Activated naive CD8-positive, alpha-beta T cell (primary cell): Measurements from ENCODE around the gene ARHGAP40.

Source experiments
- H3K27ac Mint-ChIP-seq: one replicate; pipeline ENCODE4 v1.8.0; 2021; ENCODE audit warnings: mixed read lengths
- H3K27me3 Mint-ChIP-seq: one replicate; pipeline ENCODE4 v1.8.0; 2021; ENCODE audit warnings: mixed read lengths
- H3K36me3 Mint-ChIP-seq: one replicate; pipeline ENCODE4 v1.8.0; 2021; ENCODE audit warnings: mixed read lengths
- H3K4me1 Mint-ChIP-seq: one replicate; pipeline ENCODE4 v1.8.0; 2021; ENCODE audit warnings: low read depth, mixed read lengths
- H3K4me3 Mint-ChIP-seq: one replicate; pipeline ENCODE4 v1.8.0; 2021; ENCODE audit warnings: mild to moderate bottlenecking, mixed read lengths
- H3K9me3 Mint-ChIP-seq: one replicate; pipeline ENCODE4 v1.8.0; 2021; ENCODE audit warnings: low read depth, mixed read lengths

Gene ARHGAP40

GRCh38 chr20:38645980-38646858 lies 44.6 kb downstream of the ARHGAP40 start:
- Mint-ChIP-seq H3K4me3 (peak overlapping the region; percentile 82), H3K27ac (no peak overlapping the region)

GRCh38 chr20:38649275-38649891 lies 47.8 kb downstream of the ARHGAP40 start:
- Mint-ChIP-seq H3K27ac (no peak overlapping the region), H3K9me3 (peaks cover 5% of the 10 kb centered on the region), H3K36me3 (no peaks in the 10 kb centered on the region), H3K4me3 (no peak overlapping the region), H3K27me3 (peaks cover 22% of the 10 kb centered on the region), H3K4me1 (peaks cover 5% of the 10 kb centered on the region)

More at GRCh38 chr20:38645980-38646858, 44.6 kb downstream of the ARHGAP40 start:
- H3K36me3 Mint-ChIP-seq, result no peaks in the 10 kb centered on the region
- no peaks in the 10 kb centered on the region for H3K9me3 Mint-ChIP-seq
- peaks cover 19% of the 10 kb centered on the region for H3K27me3 Mint-ChIP-seq
- peaks cover 5% of the 10 kb centered on the region for H3K4me1 Mint-ChIP-seq

- H3K4me3 Mint-ChIP-seq, result no peak overlapping the region
- peaks cover 16% of the 10 kb centered on the region for H3K27me3 Mint-ChIP-seq
- peaks cover 5% of the 10 kb centered on the region for H3K4me1 Mint-ChIP-seq
- H3K27ac Mint-ChIP-seq, result no peak overlapping the region
- H3K9me3 Mint-ChIP-seq, result peaks cover 5% of the 10 kb centered on the region
- no peaks in the 10 kb centered on the region for H3K36me3 Mint-ChIP-seq
These were observed 48.4 kb downstream of the ARHGAP40 start for GRCh38 chr20:38650010-38650409.

- Mint-ChIP-seq H3K9me3 (peaks cover 5% of the 10 kb centered on the region), H3K4me3 (no peak overlapping the region), H3K27ac (no peak overlapping the region), H3K36me3 (no peaks in the 10 kb centered on the region), H3K27me3 (peaks cover 13% of the 10 kb centered on the region), H3K4me1 (peaks cover 5% of the 10 kb centered on the region)
These were observed 49.5 kb downstream of the ARHGAP40 start for GRCh38 chr20:38651154-38651553.

- Mint-ChIP-seq H3K36me3 (no peaks in the 10 kb centered on the region), H3K4me3 (no peak overlapping the region), H3K27ac (no peak overlapping the region), H3K4me1 (peaks cover 2% of the 10 kb centered on the region), H3K9me3 (peaks cover 5% of the 10 kb centered on the region), H3K27me3 (peaks cover 13% of the 10 kb centered on the region)
These were observed 50.0 kb downstream of the ARHGAP40 start for GRCh38 chr20:38651562-38651961.

GRCh38 chr20:38652995-38653394 lies 51.4 kb downstream of the ARHGAP40 start:
- Mint-ChIP-seq H3K4me1 (no peaks in the 10 kb centered on the region), H3K9me3 (peaks cover 5% of the 10 kb centered on the region), H3K4me3 (no peak overlapping the region), H3K36me3 (no peaks in the 10 kb centered on the region), H3K27me3 (peaks cover 13% of the 10 kb centered on the region), H3K27ac (no peak overlapping the region)

GRCh38 chr20:38657390-38657789 lies 55.8 kb downstream of the ARHGAP40 start:
- Mint-ChIP-seq H3K27ac (no peak overlapping the region), H3K27me3 (peaks cover 19% of the 10 kb centered on the region), H3K36me3 (no peaks in the 10 kb centered on the region), H3K4me3 (no peak overlapping the region), H3K9me3 (peaks cover 5% of the 10 kb centered on the region), H3K4me1 (no peaks in the 10 kb centered on the region)

GRCh38 chr20:38658879-38659596 lies 57.4 kb downstream of the ARHGAP40 start:
- H3K9me3 Mint-ChIP-seq, result no peaks in the 10 kb centered on the region

GRCh38 chr20:38659597-38659880 lies 57.9 kb downstream of the ARHGAP40 start:
- H3K27me3 Mint-ChIP-seq, result peaks cover 19% of the 10 kb centered on the region
- H3K36me3 Mint-ChIP-seq, result no peaks in the 10 kb centered on the region
- H3K4me3 Mint-ChIP-seq, result no peak overlapping the region
- H3K4me1 Mint-ChIP-seq, result no peaks in the 10 kb centered on the region
- no peaks in the 10 kb centered on the region for H3K9me3 Mint-ChIP-seq
- no peak overlapping the region for H3K27ac Mint-ChIP-seq

More at GRCh38 chr20:38658879-38659596, 57.4 kb downstream of the ARHGAP40 start:
- H3K27me3 Mint-ChIP-seq, result peaks cover 17% of the 10 kb centered on the region
- H3K4me3 Mint-ChIP-seq, result no peak overlapping the region
- no peaks in the 10 kb centered on the region for H3K4me1 Mint-ChIP-seq
- H3K36me3 Mint-ChIP-seq, result no peaks in the 10 kb centered on the region
- no peak overlapping the region for H3K27ac Mint-ChIP-seq

GRCh38 chr20:38660429-38660828 lies 58.8 kb downstream of the ARHGAP40 start:
- Mint-ChIP-seq H3K9me3 (no peaks in the 10 kb centered on the region), H3K27ac (no peak overlapping the region), H3K27me3 (peaks cover 25% of the 10 kb centered on the region), H3K4me3 (no peak overlapping the region), H3K36me3 (no peaks in the 10 kb centered on the region), H3K4me1 (no peaks in the 10 kb centered on the region)

GRCh38 chr20:38663660-38664059 lies 62.1 kb downstream of the ARHGAP40 start:
- peaks cover 23% of the 10 kb centered on the region for H3K27me3 Mint-ChIP-seq
- H3K27ac Mint-ChIP-seq, result no peak overlapping the region
- no peak overlapping the region for H3K4me3 Mint-ChIP-seq
- no peaks in the 10 kb centered on the region for H3K4me1 Mint-ChIP-seq
- H3K9me3 Mint-ChIP-seq, result no peaks in the 10 kb centered on the region
- no peaks in the 10 kb centered on the region for H3K36me3 Mint-ChIP-seq

- H3K4me1 Mint-ChIP-seq, result no peaks in the 10 kb centered on the region
- no peak overlapping the region for H3K27ac Mint-ChIP-seq
- no peaks in the 10 kb centered on the region for H3K9me3 Mint-ChIP-seq
- H3K36me3 Mint-ChIP-seq, result no peaks in the 10 kb centered on the region
- peaks cover 26% of the 10 kb centered on the region for H3K27me3 Mint-ChIP-seq
- no peak overlapping the region for H3K4me3 Mint-ChIP-seq
These were observed 62.7 kb downstream of the ARHGAP40 start for GRCh38 chr20:38664284-38664683.

- H3K9me3 Mint-ChIP-seq, result no peaks in the 10 kb centered on the region
- H3K4me3 Mint-ChIP-seq, result no peak overlapping the region
- H3K4me1 Mint-ChIP-seq, result no peaks in the 10 kb centered on the region
- no peak overlapping the region for H3K27ac Mint-ChIP-seq
- H3K27me3 Mint-ChIP-seq, result peaks cover 29% of the 10 kb centered on the region
- H3K36me3 Mint-ChIP-seq, result no peaks in the 10 kb centered on the region
These were observed 63.5 kb downstream of the ARHGAP40 start for GRCh38 chr20:38665094-38665493.

GRCh38 chr20:38665506-38666285 lies 64.1 kb downstream of the ARHGAP40 start:
- Mint-ChIP-seq H3K36me3 (no peaks in the 10 kb centered on the region), H3K4me3 (no peak overlapping the region), H3K9me3 (no peaks in the 10 kb centered on the region), H3K4me1 (no peaks in the 10 kb centered on the region), H3K27me3 (peaks cover 31% of the 10 kb centered on the region), H3K27ac (no peak overlapping the region)
